NCI-H460 (cell line): Measurements from ENCODE around the gene RAB11FIP4. TPM values are rescaled to one million over a fixed set of nuclear protein-coding genes. Genes with fewer than 3 reads are reported as not detected.
"Not testable (repeated sequence)": the region's sequence is repeated elsewhere in the genome, so short reads cannot be mapped to it uniquely, and the experiment has no call there.

Experiments used
- DNase-seq: peaks from one replicate; pipeline ENCODE4 v3.0.0-alpha.2; 2016; ENCODE audit warnings: low read depth; ENCODE audit errors: extremely low read depth
- total RNA-seq: library from RNA; depleted of rRNA; stranded (reverse); fragments of >200 nt; shearing (Covaris generic); gene quantifications from 2 replicates; pipeline ENCODE4 v1.2.3, GENCODE V29; 2014

The RAB11FIP4 gene
- total RNA-seq, 1 experiment from 2014 or later: 0.97 TPM

DNA sequence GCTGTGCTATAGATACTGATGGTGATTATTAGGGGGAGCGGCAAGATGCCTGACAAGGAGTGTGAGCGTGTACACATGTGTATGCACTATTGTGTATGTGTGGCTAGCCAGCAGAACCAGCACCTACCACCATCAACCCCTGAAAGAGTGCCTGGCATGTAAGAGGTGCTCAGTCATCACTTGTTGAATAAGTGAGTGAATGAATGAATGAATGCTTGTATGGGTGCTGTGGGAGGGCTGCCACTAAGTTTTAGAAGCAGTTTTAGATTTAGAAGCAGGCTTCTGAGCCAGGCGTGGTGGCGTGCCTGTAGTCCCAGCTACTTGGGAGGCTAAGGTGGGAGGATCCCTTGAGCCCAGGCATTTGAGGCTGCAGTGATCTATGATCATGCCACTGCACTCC lies 37.0 kb downstream of the RAB11FIP4 start:
- DNase-seq: no peak

DNA sequence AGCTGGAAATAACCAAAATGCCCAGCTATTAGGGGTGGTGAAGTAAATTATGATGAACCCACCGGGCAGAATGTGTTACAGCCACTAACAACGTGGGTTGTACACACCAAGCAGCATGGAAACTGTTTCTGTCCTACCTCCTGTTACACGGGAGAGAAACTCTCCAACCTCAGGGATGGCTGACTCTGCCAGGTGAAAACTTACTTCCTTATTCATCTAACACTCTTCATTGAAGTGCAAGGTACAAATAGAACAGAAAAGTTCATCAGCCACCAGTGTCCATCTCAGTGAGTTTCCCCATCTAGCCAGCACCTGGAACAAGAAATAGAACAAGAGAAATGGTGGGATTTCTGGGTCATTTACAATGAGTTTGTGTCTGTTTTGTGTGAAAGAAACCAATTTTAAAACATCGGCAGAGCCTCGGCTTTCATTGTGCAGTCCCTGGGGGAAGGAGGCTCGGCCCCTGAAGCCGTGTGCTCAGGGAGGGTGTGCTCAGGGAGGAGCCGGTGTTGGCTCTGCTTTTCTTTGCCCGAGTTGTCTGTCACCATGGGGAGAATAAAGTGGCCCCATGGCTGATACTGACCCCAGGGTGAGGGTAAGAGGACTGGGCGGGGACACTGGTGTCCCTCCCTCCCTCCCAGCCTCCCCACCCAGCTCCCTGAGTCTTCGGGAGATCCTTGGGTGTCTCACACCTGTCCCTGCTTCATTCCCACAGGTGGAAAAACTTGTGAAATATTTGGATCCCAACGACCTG lies 39.8 kb downstream of the RAB11FIP4 start:
- DNase-seq: no peak

- DNase-seq: no peak
Observed at GRCh38 chr17:31431852-31432658, 40.6 kb downstream of the RAB11FIP4 start.

DNA sequence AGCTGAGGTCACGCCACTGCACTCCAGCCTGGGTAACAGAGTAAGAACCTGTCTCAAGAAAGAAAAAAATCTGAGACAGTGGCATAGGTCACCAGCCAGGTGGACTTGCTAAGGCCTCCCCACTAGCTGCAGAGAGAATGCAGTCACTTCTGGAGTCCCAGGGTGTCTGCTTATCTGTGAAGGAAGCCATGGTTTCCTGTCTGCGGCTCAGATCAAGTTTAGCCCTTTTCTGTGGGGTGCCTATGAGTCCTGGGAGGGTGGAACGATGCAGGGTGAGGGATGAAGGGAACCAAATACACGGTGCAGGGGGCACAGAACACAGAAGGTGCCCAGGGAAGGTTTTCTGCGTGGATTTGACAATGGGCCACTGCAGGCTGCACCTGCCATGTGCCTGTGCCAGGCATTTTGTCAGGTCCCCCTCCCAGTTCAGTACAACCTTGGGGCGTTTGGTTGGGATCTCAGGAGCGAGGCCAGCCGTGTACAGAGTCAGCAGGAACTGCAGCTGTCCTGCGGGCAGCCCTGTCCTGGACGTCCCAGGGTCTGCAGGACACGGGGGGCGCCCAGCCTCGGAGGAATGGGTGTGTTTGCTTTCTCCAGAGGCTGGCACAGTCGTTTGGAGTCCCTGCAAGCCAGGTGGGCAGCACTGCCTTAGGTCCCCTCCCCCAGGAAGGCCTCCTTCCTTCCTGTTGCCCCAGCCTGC lies 41.8 kb downstream of the RAB11FIP4 start:
- no peak for DNase-seq

GRCh38 chr17:31433811-31434726 lies 42.6 kb downstream of the RAB11FIP4 start:
- no peak for DNase-seq

GRCh38 chr17:31434727-31435050 lies 43.2 kb downstream of the RAB11FIP4 start:
- no peak for DNase-seq

GRCh38 chr17:31435581-31435980 lies 44.1 kb downstream of the RAB11FIP4 start:
- DNase-seq: no peak

GRCh38 chr17:31437720-31438400 lies 46.4 kb downstream of the RAB11FIP4 start:
- no peak for DNase-seq

GRCh38 chr17:31439716-31440115 lies 48.2 kb downstream of the RAB11FIP4 start:
- DNase-seq: no peak

DNA sequence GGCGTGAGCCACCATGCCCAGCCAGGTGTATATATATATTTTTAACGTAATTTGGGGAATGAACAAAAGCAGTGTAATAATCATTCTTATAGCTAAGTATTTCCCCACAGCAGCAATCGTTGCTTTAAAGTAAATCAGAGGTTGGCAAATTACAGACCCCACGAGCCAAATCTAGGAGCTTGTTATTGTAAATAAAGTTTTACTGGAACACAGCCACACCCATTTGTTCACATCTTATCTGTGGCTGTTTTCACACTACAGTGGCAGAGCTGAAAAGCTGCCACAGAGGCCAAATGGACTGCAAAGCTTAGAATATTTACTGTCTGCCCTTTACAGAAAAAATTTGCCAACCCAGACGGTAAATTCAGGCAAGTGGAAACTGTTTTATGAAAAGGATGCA lies 50.8 kb downstream of the RAB11FIP4 start:
- no peak for DNase-seq

DNA sequence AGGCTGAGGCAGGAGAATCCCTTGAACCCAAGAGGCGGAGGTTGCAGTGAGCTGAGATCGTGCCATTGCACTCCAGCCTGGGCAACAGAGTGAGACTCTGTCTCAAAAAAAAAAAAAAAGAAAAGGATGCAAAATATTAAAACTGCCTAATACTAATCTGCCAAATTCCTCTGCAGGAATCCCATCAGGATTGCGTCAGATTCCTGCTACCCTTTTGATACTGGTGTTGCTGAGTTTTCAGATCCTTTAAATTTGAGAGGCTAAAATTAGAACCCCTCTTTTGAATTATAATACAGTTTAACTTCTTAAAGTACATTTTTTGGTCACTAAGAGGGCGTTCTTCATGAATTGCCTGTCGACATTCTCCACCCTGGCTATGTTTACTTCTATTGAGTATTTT lies 51.4 kb downstream of the RAB11FIP4 start:
- DNase-seq: not testable (repeated sequence)

GRCh38 chr17:31443386-31443785 lies 51.9 kb downstream of the RAB11FIP4 start:
- no peak for DNase-seq

DNA sequence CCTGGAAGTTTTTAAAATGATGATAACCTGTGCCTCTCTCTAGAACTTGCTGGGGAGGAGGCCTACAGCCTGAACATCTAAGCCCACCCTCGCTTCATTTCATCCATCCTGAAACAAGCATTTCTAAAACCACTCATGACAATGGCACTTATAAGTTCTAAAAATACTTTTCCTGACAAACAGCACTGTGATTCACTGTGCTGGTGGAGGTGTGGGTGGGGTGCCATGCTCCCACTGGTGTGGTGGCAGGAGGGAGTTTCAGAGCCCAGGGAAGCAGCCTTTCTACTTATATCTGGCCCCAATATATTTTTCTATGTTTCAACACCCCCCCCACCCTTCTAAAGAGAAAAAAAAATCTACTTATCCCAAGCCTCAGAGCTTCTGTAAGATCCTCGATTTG lies 52.6 kb downstream of the RAB11FIP4 start:
- DNase-seq: no peak

GRCh38 chr17:31446195-31446967 lies 54.9 kb downstream of the RAB11FIP4 start:
- DNase-seq: no peak

DNA sequence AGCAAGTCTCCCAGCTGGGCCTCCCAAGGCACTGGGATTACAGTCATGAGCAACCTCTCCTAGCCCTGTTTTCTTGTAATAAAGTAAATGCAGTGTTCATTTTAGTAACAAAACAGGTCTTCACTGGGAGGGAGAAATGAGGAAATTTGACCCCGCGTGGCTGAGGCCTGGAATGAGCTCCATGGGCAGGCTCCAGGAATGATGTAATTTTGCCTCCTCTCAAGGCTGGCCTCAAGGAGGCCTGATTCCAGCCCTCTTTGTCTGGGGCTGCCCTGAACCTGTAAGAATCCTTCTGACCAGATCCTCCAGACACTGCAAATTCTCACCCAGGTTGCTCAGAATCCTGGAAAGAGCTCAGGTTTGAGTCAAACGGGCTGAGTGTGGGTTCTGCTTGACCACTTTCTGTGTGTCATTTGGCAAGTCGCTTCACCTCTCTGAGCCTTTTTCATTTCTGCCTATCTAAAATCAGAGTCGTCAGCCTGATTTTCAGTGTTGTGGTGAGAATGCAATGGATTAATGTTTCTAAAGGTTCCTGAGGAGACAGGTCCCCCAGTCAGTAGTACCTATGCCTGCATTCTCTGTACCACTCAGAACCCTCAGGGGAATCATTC lies 57.1 kb downstream of the RAB11FIP4 start:
- DNase-seq: no peak

DNA sequence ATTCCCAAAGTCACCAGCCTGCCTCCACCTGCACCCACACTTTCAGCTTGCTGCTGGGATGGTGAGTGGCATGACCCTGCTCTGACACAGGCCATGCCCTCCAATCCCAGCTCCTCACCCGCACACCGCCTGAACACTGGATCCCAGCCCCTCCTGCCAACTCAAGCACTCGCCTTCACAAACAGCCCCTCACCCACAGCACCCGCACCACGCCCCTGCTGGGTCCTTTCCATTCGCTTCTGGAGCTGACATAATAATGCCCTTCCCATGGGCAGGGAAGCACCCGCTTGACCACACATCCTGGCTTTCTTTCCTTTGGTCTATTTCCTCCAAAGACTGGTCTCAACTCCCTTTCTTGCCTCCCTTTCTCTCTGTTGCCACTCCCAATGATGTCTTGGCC lies 57.6 kb downstream of the RAB11FIP4 start:
- no peak for DNase-seq

DNA sequence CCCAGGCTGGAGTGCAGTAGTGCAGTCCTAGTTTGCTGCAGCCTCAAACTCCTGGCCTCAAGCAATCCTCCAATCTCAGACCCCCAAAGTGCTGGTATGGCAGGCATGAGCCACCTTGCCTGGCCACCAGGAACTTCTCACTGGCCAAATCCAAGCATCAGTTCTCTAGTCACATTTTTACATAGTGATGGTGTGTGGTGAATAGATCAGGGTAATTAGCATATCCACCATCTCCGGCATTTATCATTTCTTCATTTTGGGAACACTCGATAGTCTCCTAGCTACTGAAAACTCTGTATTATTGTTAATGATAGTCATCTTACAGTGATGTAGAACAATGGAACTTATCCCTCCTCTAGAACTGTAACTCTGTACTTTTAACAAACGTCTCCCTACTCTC lies 58.3 kb downstream of the RAB11FIP4 start:
- no peak for DNase-seq

DNA sequence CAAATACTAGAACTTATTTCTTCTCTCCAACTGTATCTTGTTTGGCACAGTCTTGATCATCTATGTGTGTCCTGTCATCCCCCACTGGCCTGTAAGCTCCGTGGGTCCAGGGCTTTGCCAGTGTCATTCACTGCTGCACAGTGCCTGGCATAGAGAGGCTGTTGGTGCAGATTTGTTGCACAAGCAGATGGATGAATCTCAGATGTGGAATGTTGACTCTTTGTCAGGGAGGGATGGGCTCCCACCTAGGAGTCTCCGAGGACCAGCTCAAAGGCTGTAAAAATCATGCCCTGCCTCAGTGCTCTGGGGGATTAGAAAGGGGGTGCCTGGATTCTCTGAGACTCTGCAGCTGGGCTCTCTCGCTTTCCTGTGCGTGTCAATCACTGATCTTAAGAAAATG lies 60.6 kb downstream of the RAB11FIP4 start:
- no peak for DNase-seq
